HepG2 (cell line): ENCODE results near the gene DPM1. TPM values are rescaled to one million over a fixed set of nuclear protein-coding genes. Genes with fewer than 3 reads are reported as not detected.

Source experiments
- ARNT2 ChIP-seq: sonication (generic); formaldehyde crosslinking; IDR thresholded peaks from 2 replicates; pipeline ENCODE4 v1.8.0; 2022; ENCODE audit warnings: mild to moderate bottlenecking, low read depth, missing genetic modification reagents, moderate library complexity
- ARNTL ChIP-seq: sonication (generic); formaldehyde crosslinking; IDR thresholded peaks from 2 replicates; pipeline ENCODE4 v1.4.0; 2020; ENCODE audit warnings: mild to moderate bottlenecking, missing genetic modification reagents
- BHLHE40 ChIP-seq: IDR thresholded peaks from 2 replicates; pipeline ENCODE4 v1.6.1; 2011; ENCODE audit warnings: low read length, improper control_type of control experiment
- GTF2F1 ChIP-seq: fragments of 150-350 bp; IDR thresholded peaks from 2 replicates; pipeline ENCODE4 v1.6.1; 2014; ENCODE audit warnings: low read length
- KLF12 ChIP-seq: sonication (generic); formaldehyde crosslinking; IDR thresholded peaks from 2 replicates; pipeline ENCODE4 v1.4.0; 2020; ENCODE audit warnings: missing genetic modification reagents, borderline replicate concordance
- TARDBP ChIP-seq: sonication (generic); formaldehyde crosslinking; IDR thresholded peaks from 2 replicates; pipeline ENCODE4 v1.8.0; 2022; ENCODE audit warnings: mild to moderate bottlenecking, missing genetic modification reagents
- ZIK1 ChIP-seq: sonication (generic); formaldehyde crosslinking; IDR thresholded peaks from 2 replicates; pipeline ENCODE4 v1.5.0; 2020; ENCODE audit warnings: mild to moderate bottlenecking, low read depth, missing genetic modification reagents, borderline replicate concordance
- ZNF12 ChIP-seq: sonication (generic); formaldehyde crosslinking; IDR thresholded peaks from 2 replicates; pipeline ENCODE4 v1.5.0; 2020; ENCODE audit warnings: missing genetic modification reagents
- ZNF460 ChIP-seq: sonication (generic); formaldehyde crosslinking; IDR thresholded peaks from 2 replicates; pipeline ENCODE4 v1.5.1; 2020; ENCODE audit warnings: missing genetic modification reagents, mild to moderate bottlenecking, borderline replicate concordance
- ZNF547 ChIP-seq: sonication (generic); formaldehyde crosslinking; IDR thresholded peaks from 2 replicates; pipeline ENCODE4 v1.5.1; 2020; ENCODE audit warnings: mild to moderate bottlenecking, missing genetic modification reagents
- ZNF558 ChIP-seq: sonication (generic); formaldehyde crosslinking; IDR thresholded peaks from 2 replicates; pipeline ENCODE4 v1.9.0; 2022; ENCODE audit warnings: mild to moderate bottlenecking, missing genetic modification reagents, borderline replicate concordance
- ZNF619 ChIP-seq: sonication (generic); formaldehyde crosslinking; IDR thresholded peaks from 2 replicates; pipeline ENCODE4 v1.4.0; 2020; ENCODE audit warnings: mild to moderate bottlenecking, missing genetic modification reagents
- polyA plus RNA-seq, 8 experiments: library from polyadenylated mRNA; depleted of rRNA in 3 of 8; stranded (reverse) in 7 of 8; unstranded in 1 of 8; fragments of >200 nt; fragmentation: Illumina TruSeq in 4 of 8; extraction: Trizol in 4 of 8; gene quantifications; 2 replicates each; pipeline versions ENCODE4 v1.2.1 to v1.2.3, GENCODE V29; 2011 to 2016; ENCODE audit warnings: low read depth in 4 of 8, missing spikeins in 1 of 8, mixed read lengths in 1 of 8; ENCODE audit not compliant: insufficient read depth in 1 of 8
- total RNA-seq, 5 experiments: library from RNA; depleted of rRNA; stranded (reverse); fragments of >200 nt; fragmentation: Illumina TruSeq; extraction: Trizol; gene quantifications; 2 replicates each; pipeline ENCODE4 v1.2.3, GENCODE V29; 2016; ENCODE audit warnings: low read depth in 1 of 5
- TF ChIP-seq, protein P1 (sequence below): sonication (generic); formaldehyde crosslinking; IDR thresholded peaks from 2 replicates; pipeline ENCODE4 v1.4.0; 2020; ENCODE audit warnings: missing genetic modification reagents, borderline replicate concordance
- TF ChIP-seq, protein P2 (sequence below): sonication (generic); formaldehyde crosslinking; IDR thresholded peaks from 2 replicates; pipeline ENCODE4 v1.4.0; 2020; ENCODE audit warnings: mild to moderate bottlenecking, missing genetic modification reagents
- TF ChIP-seq, protein P3 (sequence below): sonication (generic); formaldehyde crosslinking; IDR thresholded peaks from 2 replicates; pipeline ENCODE4 v1.5.1; 2020; ENCODE audit warnings: missing genetic modification reagents, mild to moderate bottlenecking, borderline replicate concordance
- TF ChIP-seq, protein P4 (sequence below): sonication (generic); formaldehyde crosslinking; IDR thresholded peaks from 2 replicates; pipeline ENCODE4 v1.5.1; 2020; ENCODE audit warnings: mild to moderate bottlenecking, missing genetic modification reagents
- TF ChIP-seq, protein P5 (sequence below): fragments of 450-650 bp; IDR thresholded peaks from 2 replicates; pipeline ENCODE4 v1.6.1; 2016

The DPM1 gene
- total and polyA plus RNA-seq, 2 of the 13 experiments (the other 11 are each of a cell fraction or from before 2014, with no cell fraction given), result 83.2 to 161 TPM

DNA sequence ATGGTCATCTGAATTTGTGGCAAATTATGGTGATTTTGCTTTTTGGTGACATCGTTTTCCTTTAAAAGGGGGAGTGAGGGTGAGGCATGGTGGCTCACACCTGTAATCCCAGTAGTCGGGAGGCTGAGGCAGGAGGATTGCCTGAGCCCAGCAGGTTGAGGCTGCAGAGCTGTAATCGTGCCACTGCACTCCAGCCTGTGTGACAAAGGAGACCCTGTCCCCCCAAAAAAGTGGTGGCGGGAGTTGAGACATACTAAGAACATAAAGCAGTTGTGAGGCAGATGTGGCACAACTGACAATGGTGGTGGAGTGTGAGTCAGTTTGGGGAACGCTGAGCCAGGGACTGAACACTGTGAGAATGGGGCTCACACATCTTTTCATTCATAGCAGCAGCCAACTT lies 72.6 kb downstream of the DPM1 start (continued):
- TF ChIP-seq, protein P1, sequence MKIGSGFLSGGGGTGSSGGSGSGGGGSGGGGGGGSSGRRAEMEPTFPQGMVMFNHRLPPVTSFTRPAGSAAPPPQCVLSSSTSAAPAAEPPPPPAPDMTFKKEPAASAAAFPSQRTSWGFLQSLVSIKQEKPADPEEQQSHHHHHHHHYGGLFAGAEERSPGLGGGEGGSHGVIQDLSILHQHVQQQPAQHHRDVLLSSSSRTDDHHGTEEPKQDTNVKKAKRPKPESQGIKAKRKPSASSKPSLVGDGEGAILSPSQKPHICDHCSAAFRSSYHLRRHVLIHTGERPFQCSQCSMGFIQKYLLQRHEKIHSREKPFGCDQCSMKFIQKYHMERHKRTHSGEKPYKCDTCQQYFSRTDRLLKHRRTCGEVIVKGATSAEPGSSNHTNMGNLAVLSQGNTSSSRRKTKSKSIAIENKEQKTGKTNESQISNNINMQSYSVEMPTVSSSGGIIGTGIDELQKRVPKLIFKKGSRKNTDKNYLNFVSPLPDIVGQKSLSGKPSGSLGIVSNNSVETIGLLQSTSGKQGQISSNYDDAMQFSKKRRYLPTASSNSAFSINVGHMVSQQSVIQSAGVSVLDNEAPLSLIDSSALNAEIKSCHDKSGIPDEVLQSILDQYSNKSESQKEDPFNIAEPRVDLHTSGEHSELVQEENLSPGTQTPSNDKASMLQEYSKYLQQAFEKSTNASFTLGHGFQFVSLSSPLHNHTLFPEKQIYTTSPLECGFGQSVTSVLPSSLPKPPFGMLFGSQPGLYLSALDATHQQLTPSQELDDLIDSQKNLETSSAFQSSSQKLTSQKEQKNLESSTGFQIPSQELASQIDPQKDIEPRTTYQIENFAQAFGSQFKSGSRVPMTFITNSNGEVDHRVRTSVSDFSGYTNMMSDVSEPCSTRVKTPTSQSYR, result no peak
- TF ChIP-seq TARDBP (CRISPR knock-in tag), result no peak
- TF ChIP-seq KLF12 (CRISPR knock-in tag), result no peak
- 0 out of 2 replicates have a peak, but pooled peaks have one; percentile 13 for TF ChIP-seq ZNF558 (CRISPR knock-in tag)
- no peak for TF ChIP-seq GTF2F1
- TF ChIP-seq, protein P2, sequence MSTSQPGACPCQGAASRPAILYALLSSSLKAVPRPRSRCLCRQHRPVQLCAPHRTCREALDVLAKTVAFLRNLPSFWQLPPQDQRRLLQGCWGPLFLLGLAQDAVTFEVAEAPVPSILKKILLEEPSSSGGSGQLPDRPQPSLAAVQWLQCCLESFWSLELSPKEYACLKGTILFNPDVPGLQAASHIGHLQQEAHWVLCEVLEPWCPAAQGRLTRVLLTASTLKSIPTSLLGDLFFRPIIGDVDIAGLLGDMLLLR (CRISPR knock-in tag), result 0 out of 2 replicates have a peak, but pooled peaks have one; percentile 47
- no peak for TF ChIP-seq ZNF12
- TF ChIP-seq ZIK1 (CRISPR knock-in tag), result no peak
- TF ChIP-seq ZNF460, result no peak
- no peak for TF ChIP-seq ARNT2 (CRISPR knock-in tag)
- no peak for TF ChIP-seq ARNTL (CRISPR knock-in tag)
- TF ChIP-seq, protein P3, sequence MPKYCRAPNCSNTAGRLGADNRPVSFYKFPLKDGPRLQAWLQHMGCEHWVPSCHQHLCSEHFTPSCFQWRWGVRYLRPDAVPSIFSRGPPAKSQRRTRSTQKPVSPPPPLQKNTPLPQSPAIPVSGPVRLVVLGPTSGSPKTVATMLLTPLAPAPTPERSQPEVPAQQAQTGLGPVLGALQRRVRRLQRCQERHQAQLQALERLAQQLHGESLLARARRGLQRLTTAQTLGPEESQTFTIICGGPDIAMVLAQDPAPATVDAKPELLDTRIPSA (CRISPR knock-in tag), result no peak
- TF ChIP-seq, protein P4, sequence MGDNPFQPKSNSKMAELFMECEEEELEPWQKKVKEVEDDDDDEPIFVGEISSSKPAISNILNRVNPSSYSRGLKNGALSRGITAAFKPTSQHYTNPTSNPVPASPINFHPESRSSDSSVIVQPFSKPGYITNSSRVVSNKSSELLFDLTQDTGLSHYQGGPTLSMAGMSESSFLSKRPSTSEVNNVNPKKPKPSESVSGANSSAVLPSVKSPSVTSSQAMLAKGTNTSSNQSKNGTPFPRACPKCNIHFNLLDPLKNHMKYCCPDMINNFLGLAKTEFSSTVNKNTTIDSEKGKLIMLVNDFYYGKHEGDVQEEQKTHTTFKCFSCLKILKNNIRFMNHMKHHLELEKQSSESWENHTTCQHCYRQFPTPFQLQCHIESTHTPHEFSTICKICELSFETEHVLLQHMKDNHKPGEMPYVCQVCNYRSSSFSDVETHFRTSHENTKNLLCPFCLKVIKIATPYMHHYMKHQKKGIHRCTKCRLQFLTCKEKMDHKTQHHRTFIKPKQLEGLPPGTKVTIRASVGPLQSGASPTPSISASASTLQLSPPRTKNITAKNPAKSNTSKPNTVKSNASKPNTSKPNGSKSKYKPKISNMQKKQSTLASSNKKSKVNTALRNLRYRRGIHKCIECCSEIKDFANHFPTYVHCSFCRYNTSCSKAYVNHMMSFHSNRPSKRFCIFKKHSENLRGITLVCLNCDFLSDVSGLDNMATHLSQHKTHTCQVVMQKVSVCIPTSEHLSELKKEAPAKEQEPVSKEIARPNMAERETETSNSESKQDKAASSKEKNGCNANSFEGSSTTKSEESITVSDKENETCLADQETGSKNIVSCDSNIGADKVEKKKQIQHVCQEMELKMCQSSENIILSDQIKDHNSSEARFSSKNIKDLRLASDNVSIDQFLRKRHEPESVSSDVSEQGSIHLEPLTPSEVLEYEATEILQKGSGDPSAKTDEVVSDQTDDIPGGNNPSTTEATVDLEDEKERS, result no peak
- TF ChIP-seq, protein P5, sequence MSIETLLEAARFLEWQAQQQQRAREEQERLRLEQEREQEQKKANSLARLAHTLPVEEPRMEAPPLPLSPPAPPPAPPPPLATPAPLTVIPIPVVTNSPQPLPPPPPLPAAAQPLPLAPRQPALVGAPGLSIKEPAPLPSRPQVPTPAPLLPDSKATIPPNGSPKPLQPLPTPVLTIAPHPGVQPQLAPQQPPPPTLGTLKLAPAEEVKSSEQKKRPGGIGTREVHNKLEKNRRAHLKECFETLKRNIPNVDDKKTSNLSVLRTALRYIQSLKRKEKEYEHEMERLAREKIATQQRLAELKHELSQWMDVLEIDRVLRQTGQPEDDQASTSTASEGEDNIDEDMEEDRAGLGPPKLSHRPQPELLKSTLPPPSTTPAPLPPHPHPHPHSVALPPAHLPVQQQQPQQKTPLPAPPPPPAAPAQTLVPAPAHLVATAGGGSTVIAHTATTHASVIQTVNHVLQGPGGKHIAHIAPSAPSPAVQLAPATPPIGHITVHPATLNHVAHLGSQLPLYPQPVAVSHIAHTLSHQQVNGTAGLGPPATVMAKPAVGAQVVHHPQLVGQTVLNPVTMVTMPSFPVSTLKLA, result no peak
- no peak for TF ChIP-seq BHLHE40
- TF ChIP-seq ZNF547 (CRISPR knock-in tag), result no peak
- TF ChIP-seq ZNF619 (CRISPR knock-in tag), result no peak
